MM.1S (cell line): Measurements from ENCODE around the gene OSBP.

Experiments used
- DNase-seq: peaks from one replicate; pipeline ENCODE4 v3.0.0-alpha.2; 2015
- H2AFZ ChIP-seq: fragments of 300-600 bp; sonication (generic); 2 replicates; pipeline ENCODE4 v1.6.0; 2016; ENCODE audit warnings: antibody characterized with exemption, low read length
- H3F3A ChIP-seq: fragments of 300-600 bp; sonication (generic); 2 replicates; pipeline ENCODE4 v1.6.1; 2016; ENCODE audit warnings: mild to moderate bottlenecking, antibody characterized with exemption, low read length, moderate library complexity, mixed read lengths; ENCODE audit not compliant: insufficient read depth
- H3K27ac ChIP-seq: fragments of 300-600 bp; sonication (generic); 2 replicates; pipeline ENCODE4 v1.5.1; 2016; ENCODE audit warnings: mild to moderate bottlenecking, low read length
- H3K27me3 ChIP-seq: fragments of 300-600 bp; sonication (generic); replicated peaks from 2 replicates; pipeline ENCODE4 v1.6.0; 2016; ENCODE audit warnings: low read length; ENCODE audit not compliant: insufficient read depth
- H3K36me3 ChIP-seq: fragments of 300-600 bp; sonication (generic); replicated peaks from 2 replicates; pipeline ENCODE4 v1.6.1; 2016; ENCODE audit warnings: mild to moderate bottlenecking, low read length, mixed read lengths; ENCODE audit not compliant: insufficient read depth
- H3K4me1 ChIP-seq: fragments of 300-600 bp; sonication (generic); 2 replicates; pipeline ENCODE4 v1.6.1; 2016; ENCODE audit warnings: low read length, mixed read lengths
- H3K4me2 ChIP-seq: fragments of 300-600 bp; sonication (generic); 2 replicates; pipeline ENCODE4 v1.6.0; 2016; ENCODE audit warnings: low read depth, low read length
- H3K4me3 ChIP-seq: fragments of 300-600 bp; sonication (generic); 2 replicates; pipeline ENCODE4 v1.5.1; 2016; ENCODE audit warnings: low read length, mixed read lengths
- H3K79me2 ChIP-seq: fragments of 300-600 bp; sonication (generic); 2 replicates; pipeline ENCODE4 v1.6.1; 2016; ENCODE audit warnings: mixed run types, low read length, mixed read lengths
- H3K9ac ChIP-seq: fragments of 300-600 bp; sonication (generic); 2 replicates; pipeline ENCODE4 v1.6.1; 2016; ENCODE audit warnings: low read length, mixed read lengths
- H3K9me2 ChIP-seq: fragments of 300-600 bp; sonication (generic); replicated peaks from 2 replicates; pipeline ENCODE4 v1.6.1; 2016; ENCODE audit warnings: mild to moderate bottlenecking, low read length, mixed read lengths; ENCODE audit not compliant: insufficient read depth
- H3K9me3 ChIP-seq: fragments of 300-600 bp; sonication (generic); replicated peaks from 2 replicates; pipeline ENCODE4 v1.6.1; 2016; ENCODE audit warnings: mild to moderate bottlenecking, low read length, mixed read lengths; ENCODE audit not compliant: insufficient read depth
- H4K20me1 ChIP-seq: fragments of 300-600 bp; sonication (generic); 2 replicates; pipeline ENCODE4 v1.6.1; 2016; ENCODE audit warnings: mild to moderate bottlenecking, low read length, moderate library complexity, mixed read lengths; ENCODE audit not compliant: insufficient read depth
- CTCF ChIP-seq: fragments of 300-600 bp; sonication (generic); IDR thresholded peaks from 2 replicates; pipeline ENCODE4 v1.5.1; 2016; ENCODE audit warnings: antibody characterized with exemption, low read length, mixed read lengths
- EZH2 ChIP-seq: fragments of 300-600 bp; sonication (generic); optimal IDR thresholded peaks from 2 replicates; pipeline ENCODE3; 2017; ENCODE audit warnings: low read depth, mild to moderate bottlenecking, antibody characterized with exemption, low read length, mixed read lengths
- EZH2phosphoT487 ChIP-seq: fragments of 300-600 bp; sonication (generic); IDR thresholded peaks from 2 replicates; pipeline ENCODE4 v1.6.1; 2018; ENCODE audit warnings: antibody characterized with exemption, low read length

Gene OSBP

GRCh38 chr11:59560290-59560701 is 55.3 kb downstream of the OSBP start:
- TF ChIP-seq CTCF (no peak), EZH2 (no peak), EZH2phosphoT487 (no peak)
- peak; percentile 68 for DNase-seq
- H3K9me2 ChIP-seq: no peaks in the 10 kb centered on the region

GRCh38 chr11:59559886-59560285 is 55.7 kb downstream of the OSBP start:
- H3K9me3 ChIP-seq: no peaks in the 10 kb centered on the region
- H3K4me1 ChIP-seq: peaks cover 15% of the 10 kb centered on the region
- H4K20me1 ChIP-seq: no peaks in the 10 kb centered on the region
- H3K9ac ChIP-seq: peak overlapping the region; percentile 75; the same call in 1 of the 2 replicates
- H3K27me3 ChIP-seq: peaks cover 10% of the 10 kb centered on the region
- H2AFZ ChIP-seq: no peak overlapping the region
- peak overlapping the region; percentile 91; the same call in 1 of the 2 replicates for H3K4me3 ChIP-seq
- no peaks in the 10 kb centered on the region for H3K79me2 ChIP-seq
- TF ChIP-seq EZH2phosphoT487 (no peak), CTCF (no peak), EZH2 (no peak)
- H3K9me2 ChIP-seq: no peaks in the 10 kb centered on the region
- H3K36me3 ChIP-seq: no peaks in the 10 kb centered on the region
- no peak overlapping the region for H3K27ac ChIP-seq
- peaks cover 51% of the 10 kb centered on the region for H3F3A ChIP-seq
- no peak for DNase-seq
- peak overlapping the region; percentile 86 for H3K4me2 ChIP-seq

More at GRCh38 chr11:59560290-59560701, 55.3 kb downstream of the OSBP start:
- Histone ChIP-seq H3K27ac (peak overlapping the region; percentile 56; the same call in 1 of the 2 replicates), H3F3A (peaks cover 51% of the 10 kb centered on the region), H2AFZ (peak overlapping the region; percentile 95), H3K4me2 (peak overlapping the region; percentile 86), H3K79me2 (no peaks in the 10 kb centered on the region), H3K4me1 (peaks cover 15% of the 10 kb centered on the region), H3K9ac (peak overlapping the region; percentile 75), H3K27me3 (peaks cover 9% of the 10 kb centered on the region), H4K20me1 (no peaks in the 10 kb centered on the region), H3K36me3 (no peaks in the 10 kb centered on the region), H3K9me3 (no peaks in the 10 kb centered on the region), H3K4me3 (peak overlapping the region; percentile 91)

- DNase-seq: no peak
- peaks cover 51% of the 10 kb centered on the region for H3F3A ChIP-seq
- H3K9ac ChIP-seq: peak overlapping the region; percentile 45; the same call in 1 of the 2 replicates
- peak overlapping the region; percentile 45; the same call in 1 of the 2 replicates for H3K4me3 ChIP-seq
- H3K27ac ChIP-seq: no peak overlapping the region
- no peaks in the 10 kb centered on the region for H3K79me2 ChIP-seq
- H2AFZ ChIP-seq: peak overlapping the region; percentile 23
- no peaks in the 10 kb centered on the region for H3K36me3 ChIP-seq
- TF ChIP-seq EZH2: no peak
- no peak for TF ChIP-seq CTCF
- no peak for TF ChIP-seq EZH2phosphoT487
- peaks cover 15% of the 10 kb centered on the region for H3K4me1 ChIP-seq
- H3K4me2 ChIP-seq: peak overlapping the region; percentile 58
- no peaks in the 10 kb centered on the region for H3K9me3 ChIP-seq
- H4K20me1 ChIP-seq: no peaks in the 10 kb centered on the region
- H3K27me3 ChIP-seq: peaks cover 10% of the 10 kb centered on the region
- H3K9me2 ChIP-seq: no peaks in the 10 kb centered on the region
These were observed 57.3 kb downstream of the OSBP start for GRCh38 chr11:59558270-59558643.
